Endodermal cell (in vitro differentiated cells): ENCODE data around the gene RAB3GAP2. TPM values are rescaled to one million over a fixed set of nuclear protein-coding genes. Genes with fewer than 3 reads are reported as not detected.

Source experiments
- DNase-seq: peaks from one replicate; pipeline ENCODE4 v3.0.0-alpha.2; 2017
- H3K27ac ChIP-seq: 2 replicates; pipeline ENCODE4 v1.5.1; 2013; ENCODE audit warnings: mild to moderate bottlenecking, low read depth, low read length, moderate library complexity
- H3K27me3 ChIP-seq: 2 replicates; pipeline ENCODE4 v1.6.1; 2013; ENCODE audit warnings: mild to moderate bottlenecking, low read length, moderate library complexity; ENCODE audit not compliant: insufficient read depth, control insufficient read depth, poor library complexity, severe bottlenecking
- H3K36me3 ChIP-seq: 2 replicates; pipeline ENCODE4 v1.7.0; 2013; ENCODE audit warnings: mild to moderate bottlenecking, low read length, moderate library complexity; ENCODE audit not compliant: control insufficient read depth, insufficient read depth
- H3K4me1 ChIP-seq: one replicate; pipeline ENCODE4 v1.7.0; 2013; ENCODE audit warnings: low read length; ENCODE audit not compliant: control insufficient read depth, insufficient read depth
- H3K4me3 ChIP-seq: 2 replicates; pipeline ENCODE4 v1.5.1; 2013; ENCODE audit warnings: mild to moderate bottlenecking, low read length, moderate library complexity
- H3K9ac ChIP-seq: 2 replicates; pipeline ENCODE4 v1.6.1; 2013; ENCODE audit warnings: mild to moderate bottlenecking, low read length, moderate library complexity; ENCODE audit not compliant: poor library complexity, severe bottlenecking; ENCODE audit errors: extremely low read depth
- H3K9me3 ChIP-seq: 2 replicates; pipeline ENCODE4 v1.6.1; 2013; ENCODE audit warnings: mild to moderate bottlenecking, low read length, moderate library complexity; ENCODE audit not compliant: control insufficient read depth
- H3K27ac Mint-ChIP-seq: 2 replicates; pipeline ENCODE4 v1.8.0; 2020; ENCODE audit warnings: mixed read lengths
- H3K27me3 Mint-ChIP-seq: 2 replicates; pipeline ENCODE4 v1.8.0; 2021; ENCODE audit warnings: mild to moderate bottlenecking, mixed read lengths; ENCODE audit not compliant: insufficient read depth
- H3K36me3 Mint-ChIP-seq: 2 replicates; pipeline ENCODE4 v1.8.0; 2020; ENCODE audit warnings: low read depth, mixed read lengths
- H3K4me1 Mint-ChIP-seq: 2 replicates; pipeline ENCODE4 v1.8.0; 2020; ENCODE audit warnings: mixed read lengths
- H3K4me3 Mint-ChIP-seq: 2 replicates; pipeline ENCODE4 v1.8.0; 2020; ENCODE audit warnings: mild to moderate bottlenecking, moderate library complexity, mixed read lengths
- H3K9me3 Mint-ChIP-seq: 2 replicates; pipeline ENCODE4 v1.8.0; 2020; ENCODE audit warnings: mild to moderate bottlenecking, mixed read lengths
- CTCF ChIP-seq: fragments of 200-600 bp; sonication (generic); conservative IDR thresholded peaks from 2 replicates; pipeline ENCODE4 v1.5.0; 2021; ENCODE audit warnings: antibody characterized with exemption, mild to moderate bottlenecking
- WGBS, 2 experiments: methylation state at CpG; one replicate each; pipeline versions ENCODE4 v1.1.5 to v1.1.7; 2013; ENCODE audit warnings: missing lambda C conversion rate in 2 of 2, mixed read lengths in 1 of 2; ENCODE audit not compliant: insufficient coverage in 1 of 2, insufficient read length in 1 of 2; 5-methylcytosine and 5-hydroxymethylcytosine counted together
- total RNA-seq, 2 donors: library from RNA; stranded (reverse); fragmentation: NEBNext Ultra II Directional in 1 of 2; extraction: Animal tissue kit (Norgen Biotek cat#: 25700) in 1 of 2; gene quantifications; 2 replicates in 1 of 2; 3 replicates in 1 of 2; pipeline ENCODE4 v1.2.1, GENCODE V29; 2021

The RAB3GAP2 gene
- total RNA-seq, 2 donors from 2014 or later, result 39.3 to 50.4 TPM

- Mint-ChIP-seq H3K9me3 (no peaks in the 10 kb centered on the region), H3K27me3 (no peaks in the 10 kb centered on the region), H3K27ac (no peak overlapping the region), H3K4me1 (no peaks in the 10 kb centered on the region), H3K4me3 (no peak overlapping the region), H3K36me3 (peaks cover 79% of the 10 kb centered on the region)
- DNase-seq, result no peak
- no peaks in the 10 kb centered on the region for H3K4me1 ChIP-seq
- no peaks in the 10 kb centered on the region for H3K9me3 ChIP-seq
- H3K9ac ChIP-seq, result no peak overlapping the region
- no peak overlapping the region for H3K4me3 ChIP-seq
- peaks cover 79% of the 10 kb centered on the region for H3K36me3 ChIP-seq
- no peak for TF ChIP-seq CTCF
- no peak overlapping the region for H3K27ac ChIP-seq
- 96 to 97% methylated on average over 5 to 7 of the region's 9 CpGs for WGBS, 2 experiments
- no peaks in the 10 kb centered on the region for H3K27me3 ChIP-seq
These were observed 135.1 kb downstream of the RAB3GAP2 start for GRCh38 chr1:220137019-220137786.

- Mint-ChIP-seq H3K4me1 (no peaks in the 10 kb centered on the region), H3K27ac (no peak overlapping the region), H3K36me3 (peaks cover 70% of the 10 kb centered on the region), H3K27me3 (no peaks in the 10 kb centered on the region), H3K4me3 (no peak overlapping the region), H3K9me3 (no peaks in the 10 kb centered on the region)
- WGBS, 2 experiments, result 94% methylated on average over 1 to 2 of the region's 2 CpGs
- TF ChIP-seq CTCF, result no peak
- DNase-seq, result no peak
- Histone ChIP-seq H3K4me1 (no peaks in the 10 kb centered on the region), H3K27ac (no peak overlapping the region), H3K9ac (no peak overlapping the region), H3K9me3 (no peaks in the 10 kb centered on the region), H3K27me3 (no peaks in the 10 kb centered on the region), H3K36me3 (peaks cover 66% of the 10 kb centered on the region), H3K4me3 (no peak overlapping the region)
These were observed 136.5 kb downstream of the RAB3GAP2 start for GRCh38 chr1:220135755-220136154.

GRCh38 chr1:220129479-220130210, 142.6 kb downstream of the RAB3GAP2 start:
- Histone ChIP-seq H3K4me1 (no peaks in the 10 kb centered on the region), H3K27me3 (no peaks in the 10 kb centered on the region), H3K27ac (no peak overlapping the region), H3K9ac (no peak overlapping the region), H3K36me3 (peaks cover 55% of the 10 kb centered on the region), H3K4me3 (no peak overlapping the region), H3K9me3 (no peaks in the 10 kb centered on the region)
- Mint-ChIP-seq H3K27me3 (no peaks in the 10 kb centered on the region), H3K4me1 (peaks cover 2% of the 10 kb centered on the region), H3K4me3 (no peak overlapping the region), H3K9me3 (no peaks in the 10 kb centered on the region), H3K36me3 (peaks cover 69% of the 10 kb centered on the region), H3K27ac (no peak overlapping the region)
- no peak for TF ChIP-seq CTCF
- DNase-seq, result no peak
